Gastrocnemius medialis (tissue), 4 donors: ENCODE data around the gene GCN1.

Experiments used
- CTCF ChIP-seq, 5 experiments: fragments of 450-650 bp in 3 of 5; fragments of 200-600 bp in 2 of 5; sonication (generic) in 2 of 5; IDR thresholded peaks in 4 of 5; conservative IDR thresholded peaks in 1 of 5; 1 replicate in 4 of 5; 2 replicates in 1 of 5; pipeline ENCODE4 v1.5.1; 2016 to 2019; ENCODE audit warnings: antibody characterized with exemption in 5 of 5, mild to moderate bottlenecking in 3 of 5, moderate library complexity in 3 of 5
- POLR2A ChIP-seq, 2 donors: fragments of 450-650 bp; IDR thresholded peaks; one replicate each; pipeline ENCODE4 v1.6.1; 2017; ENCODE audit warnings: antibody characterized with exemption in 2 of 2, mild to moderate bottlenecking in 2 of 2, moderate library complexity in 2 of 2

GRCh38 chr12:120228041-120228290 lies 33.5 kb upstream of the GCN1 start:
- TF ChIP-seq POLR2A (IDR thresholded peaks at IDR 0.05) (no peak), CTCF (IDR thresholded peaks at IDR 0.05 in 4 of 5, conservative IDR thresholded peaks at IDR 0.05 in 1 of 5) (no peak)
